Measurements from ENCODE around the gene IPO13.
A peak's percentile ranks its signal among the peaks of the same experiment; 100 is the strongest.

The IPO13 gene, protein sequence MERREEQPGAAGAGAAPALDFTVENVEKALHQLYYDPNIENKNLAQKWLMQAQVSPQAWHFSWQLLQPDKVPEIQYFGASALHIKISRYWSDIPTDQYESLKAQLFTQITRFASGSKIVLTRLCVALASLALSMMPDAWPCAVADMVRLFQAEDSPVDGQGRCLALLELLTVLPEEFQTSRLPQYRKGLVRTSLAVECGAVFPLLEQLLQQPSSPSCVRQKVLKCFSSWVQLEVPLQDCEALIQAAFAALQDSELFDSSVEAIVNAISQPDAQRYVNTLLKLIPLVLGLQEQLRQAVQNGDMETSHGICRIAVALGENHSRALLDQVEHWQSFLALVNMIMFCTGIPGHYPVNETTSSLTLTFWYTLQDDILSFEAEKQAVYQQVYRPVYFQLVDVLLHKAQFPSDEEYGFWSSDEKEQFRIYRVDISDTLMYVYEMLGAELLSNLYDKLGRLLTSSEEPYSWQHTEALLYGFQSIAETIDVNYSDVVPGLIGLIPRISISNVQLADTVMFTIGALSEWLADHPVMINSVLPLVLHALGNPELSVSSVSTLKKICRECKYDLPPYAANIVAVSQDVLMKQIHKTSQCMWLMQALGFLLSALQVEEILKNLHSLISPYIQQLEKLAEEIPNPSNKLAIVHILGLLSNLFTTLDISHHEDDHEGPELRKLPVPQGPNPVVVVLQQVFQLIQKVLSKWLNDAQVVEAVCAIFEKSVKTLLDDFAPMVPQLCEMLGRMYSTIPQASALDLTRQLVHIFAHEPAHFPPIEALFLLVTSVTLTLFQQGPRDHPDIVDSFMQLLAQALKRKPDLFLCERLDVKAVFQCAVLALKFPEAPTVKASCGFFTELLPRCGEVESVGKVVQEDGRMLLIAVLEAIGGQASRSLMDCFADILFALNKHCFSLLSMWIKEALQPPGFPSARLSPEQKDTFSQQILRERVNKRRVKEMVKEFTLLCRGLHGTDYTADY

DNA sequence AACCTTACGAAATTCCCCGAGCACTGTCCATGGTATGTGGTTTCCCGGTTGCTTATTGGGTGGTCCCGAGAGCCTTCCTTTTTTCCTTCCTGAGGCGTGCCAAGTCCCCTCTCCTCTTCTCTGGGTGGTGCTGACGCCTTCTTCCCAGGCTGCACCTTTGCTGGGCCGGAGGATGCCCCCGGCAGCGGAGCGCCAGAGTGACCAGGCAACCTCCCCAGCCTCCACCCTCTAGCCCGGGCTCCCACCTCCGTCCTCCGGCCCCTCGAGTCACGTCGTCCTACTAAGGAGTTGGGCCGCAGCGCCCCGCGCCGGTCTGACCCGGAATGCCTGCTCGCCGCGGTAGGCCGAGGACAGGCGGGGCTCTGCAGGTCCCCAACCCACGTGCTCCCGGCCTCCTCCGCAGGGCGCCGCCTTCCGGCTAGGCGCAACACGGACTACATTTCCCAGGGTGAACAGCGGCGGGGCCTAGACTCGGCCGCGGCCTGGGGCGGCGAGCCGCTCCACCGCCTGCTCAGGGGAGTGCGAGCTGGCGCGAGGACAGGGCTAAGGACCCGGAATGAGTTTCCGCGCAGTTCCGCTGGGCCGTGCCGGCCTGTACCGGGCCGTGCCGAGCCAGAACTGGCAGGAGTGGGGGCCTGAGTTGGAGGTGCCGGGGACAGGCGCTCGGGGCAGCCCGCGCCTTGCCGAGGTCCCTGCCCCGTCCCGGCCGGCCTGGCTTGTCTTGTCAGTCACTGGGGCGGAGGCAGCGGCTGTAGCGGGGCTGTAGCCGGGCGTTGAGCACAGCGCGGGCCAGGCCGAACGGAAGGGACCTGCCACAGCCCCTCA, at the start of gene IPO13:
Gene IPO13 (plus strand): TSS at position 715 of the 825 bp plus-strand sequence. CDS start 651 bp downstream, outside the sequence.
- DNase-seq, result peak; percentile 95

DNA sequence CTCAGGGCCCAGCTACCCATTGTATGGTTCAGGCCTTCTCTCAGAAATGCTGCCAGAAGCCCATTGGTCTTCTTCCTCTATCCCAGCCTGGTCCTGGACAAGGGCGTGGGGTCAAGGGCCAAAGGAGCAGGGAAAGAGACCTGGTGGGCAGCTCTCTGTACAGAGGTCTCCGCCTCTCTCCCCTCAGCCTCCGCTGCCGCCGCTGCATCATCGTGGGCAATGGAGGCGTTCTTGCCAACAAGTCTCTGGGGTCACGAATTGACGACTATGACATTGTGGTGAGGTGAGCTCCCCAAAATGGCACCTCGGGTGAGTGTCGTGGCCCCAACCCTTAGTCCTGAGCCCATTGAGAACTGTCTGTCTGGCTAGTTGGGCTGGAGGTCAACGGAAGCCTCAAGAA, 47.8 kb upstream of the IPO13 start:
- DNase-seq, result no peak

DNA sequence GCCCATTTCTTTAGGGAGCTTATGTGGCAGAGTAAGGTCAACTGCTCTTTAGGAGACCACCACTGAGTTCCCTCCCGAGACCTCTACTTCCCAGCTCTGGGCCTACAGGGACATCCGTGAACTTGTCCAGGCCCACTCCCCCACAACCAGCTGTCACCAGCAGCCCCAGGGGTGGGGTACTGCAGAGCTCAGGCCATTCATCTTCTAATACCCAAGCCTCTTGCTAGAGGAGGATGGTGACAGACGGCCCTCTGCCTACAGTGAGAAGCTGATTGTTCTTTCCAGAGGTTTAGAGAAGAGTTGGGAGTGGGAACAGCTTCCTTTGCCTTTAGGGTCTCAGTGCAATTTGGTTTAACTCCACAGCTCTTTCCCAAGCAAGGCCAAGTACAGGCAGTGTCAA, 46.4 kb upstream of the IPO13 start:
- no peak for DNase-seq

DNA sequence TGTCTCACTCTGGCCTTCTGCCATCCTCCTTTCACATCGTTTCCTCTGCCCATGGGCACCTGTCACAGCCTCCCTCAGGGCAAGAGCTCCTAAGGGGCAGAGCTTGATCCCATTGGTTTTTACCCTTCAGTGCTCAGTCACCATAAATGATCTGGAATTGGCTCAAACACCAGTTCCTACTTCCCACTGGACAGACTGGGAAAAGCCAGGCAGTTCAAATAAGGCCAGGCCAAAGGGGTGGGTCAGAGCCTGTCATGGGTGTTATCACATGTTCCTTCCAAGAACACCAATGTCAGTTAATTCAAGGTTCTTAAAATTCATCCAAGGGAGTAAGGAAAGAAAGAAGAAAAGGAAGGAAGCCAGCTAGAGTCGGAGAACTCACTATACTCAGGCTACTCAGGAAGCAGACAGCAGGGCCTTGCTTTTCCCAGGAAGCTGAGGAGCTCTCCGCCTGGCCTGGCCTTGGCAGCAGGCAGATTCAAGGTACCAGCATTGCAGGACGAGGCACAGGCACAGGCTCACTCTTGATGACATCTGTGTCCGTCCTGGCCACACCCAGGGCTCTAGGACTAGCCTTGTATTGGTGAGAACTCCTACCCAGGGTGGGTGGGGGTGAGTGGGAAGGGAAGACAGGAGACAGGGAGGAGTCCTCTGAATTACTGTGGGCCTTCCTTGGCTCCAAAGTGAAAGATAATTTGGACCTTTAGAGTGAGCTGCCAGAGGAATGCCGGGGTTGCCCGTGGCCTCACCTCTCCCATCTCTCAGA, 45.4 kb upstream of the IPO13 start:
- DNase-seq, result no peak

DNA sequence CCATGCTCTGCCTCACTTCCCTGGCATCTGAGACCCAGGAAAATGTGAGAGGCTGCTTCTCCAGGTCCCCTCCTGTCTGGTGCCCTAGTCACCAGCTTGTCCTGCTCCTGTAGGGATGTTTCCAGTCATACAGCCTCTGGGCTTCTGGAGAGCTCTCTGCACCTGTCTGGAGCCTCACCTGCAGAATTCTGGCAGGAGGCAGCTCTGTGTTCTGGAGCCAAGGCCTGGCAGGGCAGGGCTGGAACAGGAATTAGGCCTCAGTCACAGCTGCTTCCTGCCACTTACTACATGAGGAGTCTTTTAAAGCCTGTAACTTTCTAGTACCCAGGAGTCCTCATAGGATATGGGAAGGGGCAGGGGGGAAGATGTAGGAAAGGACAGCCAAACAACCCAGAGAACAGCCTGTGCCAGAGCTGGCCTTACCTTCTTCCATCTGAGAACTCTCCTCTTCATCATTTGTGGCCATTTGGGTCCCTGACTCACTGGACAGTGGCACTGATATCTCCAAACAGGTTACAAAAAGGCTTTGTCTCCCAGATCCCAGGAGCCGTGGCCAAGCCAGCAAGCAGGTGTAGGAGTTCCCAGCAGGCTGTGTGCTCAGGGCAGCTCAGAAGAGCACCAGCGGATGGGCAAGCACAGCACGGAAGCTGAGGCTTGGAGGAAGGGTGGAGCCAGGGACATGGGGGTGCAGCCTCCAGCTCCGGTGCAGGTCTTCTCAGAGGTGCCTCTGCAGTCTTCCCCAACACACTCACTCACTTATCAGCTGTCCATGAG, 44.5 kb upstream of the IPO13 start:
- DNase-seq, result no peak

DNA sequence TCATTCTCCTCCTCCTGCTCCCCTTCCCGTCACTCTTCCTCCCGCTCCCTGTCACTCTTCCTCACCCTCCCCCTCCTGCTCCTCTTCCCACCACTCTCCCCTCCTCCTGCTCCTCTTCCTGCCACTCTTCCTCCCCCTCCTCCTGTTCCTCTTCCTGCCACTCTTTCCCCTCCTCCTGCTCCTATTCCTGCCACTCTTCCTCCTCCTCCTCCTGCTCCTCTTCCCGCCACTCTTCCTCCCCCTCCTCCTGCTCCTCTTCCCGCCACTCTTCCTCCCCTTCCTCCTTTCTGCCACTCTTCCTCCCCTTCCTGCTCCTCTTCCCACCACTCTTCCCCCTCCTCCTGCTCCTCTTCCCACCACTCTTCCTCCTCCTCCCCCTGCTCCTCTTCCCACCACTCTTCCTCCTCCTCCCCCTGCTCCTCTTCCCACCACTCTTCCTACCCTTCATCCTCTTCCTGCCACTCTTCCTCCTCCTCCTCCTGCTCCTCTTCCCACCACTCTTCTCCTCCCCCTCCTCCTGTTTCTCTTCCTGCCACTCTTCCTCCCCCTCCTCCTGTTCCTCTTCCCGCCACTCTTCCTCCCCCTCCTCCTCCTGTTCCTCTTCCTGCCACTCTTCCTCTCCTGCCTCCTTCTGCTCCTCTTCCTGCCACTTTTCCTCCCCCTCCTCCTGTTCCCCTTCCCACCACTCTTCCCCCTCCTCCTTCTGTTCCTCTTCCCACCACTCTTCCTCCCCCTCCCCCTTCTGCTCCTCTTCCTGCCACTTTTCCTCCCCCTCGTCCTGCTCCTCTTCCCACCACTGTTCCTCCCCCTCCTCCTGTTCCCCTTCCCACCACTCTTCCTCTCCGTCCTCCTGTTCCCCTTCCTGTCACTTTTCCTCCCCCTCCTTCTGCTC, 41.8 kb upstream of the IPO13 start:
- no peak for DNase-seq

DNA sequence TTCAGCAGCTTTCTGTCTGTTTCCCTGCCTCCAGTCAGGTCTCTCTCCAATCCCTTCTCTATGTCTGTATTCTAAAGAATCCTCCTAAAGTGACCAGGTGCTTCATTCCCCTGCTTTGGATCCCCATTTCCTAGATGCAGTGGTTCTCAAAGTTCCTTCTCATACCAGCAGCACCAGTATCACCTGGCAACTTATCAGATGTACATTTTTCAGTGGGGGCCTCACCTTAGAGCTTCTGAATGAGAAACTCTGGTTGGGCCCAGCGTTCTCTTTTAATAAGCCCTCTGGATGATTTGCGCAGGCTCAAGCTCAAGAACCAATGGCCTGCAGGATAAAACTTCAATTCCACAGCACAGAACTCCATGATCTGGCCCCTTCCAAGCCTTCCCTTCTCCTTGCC, 38.5 kb upstream of the IPO13 start:
- no peak for DNase-seq

DNA sequence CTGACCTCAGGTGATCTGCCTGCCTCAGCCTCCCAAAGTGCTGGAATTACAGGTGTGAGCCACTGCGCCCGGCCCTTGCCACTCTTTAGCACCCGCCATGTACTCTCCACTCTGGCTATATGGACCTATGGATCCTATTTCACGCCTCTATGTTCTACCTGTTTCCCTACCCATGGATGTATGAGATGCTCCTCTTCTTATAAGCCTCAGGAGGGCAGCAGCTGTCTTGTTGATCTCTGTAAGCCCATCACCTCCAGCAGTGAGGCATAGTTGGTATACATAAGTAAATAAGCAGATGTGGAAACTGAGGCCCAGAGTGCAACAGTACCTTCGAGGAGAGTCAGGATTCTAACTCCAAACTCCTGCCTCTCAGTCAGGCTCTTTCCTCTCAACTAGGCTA, 37.9 kb upstream of the IPO13 start:
- no peak for DNase-seq

DNA sequence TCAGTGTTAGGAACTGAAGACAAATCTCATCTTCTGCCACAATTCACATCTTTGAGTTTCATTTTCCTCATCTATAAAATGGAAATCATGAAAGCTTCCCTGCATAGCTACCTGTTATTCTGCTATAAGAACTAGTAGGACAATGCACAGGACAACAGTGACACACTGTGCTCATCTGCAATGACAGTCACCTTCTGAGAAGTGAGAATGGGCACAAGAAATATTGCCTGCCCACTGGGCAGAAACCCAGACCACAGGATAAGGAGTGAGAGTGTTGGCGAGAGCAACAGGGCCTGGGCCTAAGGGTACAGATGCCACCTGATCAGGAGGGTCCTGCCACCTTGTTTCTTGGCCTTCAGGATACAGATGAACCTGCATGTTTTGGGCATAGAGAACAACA, 36.4 kb upstream of the IPO13 start:
- DNase-seq, result no peak

DNA sequence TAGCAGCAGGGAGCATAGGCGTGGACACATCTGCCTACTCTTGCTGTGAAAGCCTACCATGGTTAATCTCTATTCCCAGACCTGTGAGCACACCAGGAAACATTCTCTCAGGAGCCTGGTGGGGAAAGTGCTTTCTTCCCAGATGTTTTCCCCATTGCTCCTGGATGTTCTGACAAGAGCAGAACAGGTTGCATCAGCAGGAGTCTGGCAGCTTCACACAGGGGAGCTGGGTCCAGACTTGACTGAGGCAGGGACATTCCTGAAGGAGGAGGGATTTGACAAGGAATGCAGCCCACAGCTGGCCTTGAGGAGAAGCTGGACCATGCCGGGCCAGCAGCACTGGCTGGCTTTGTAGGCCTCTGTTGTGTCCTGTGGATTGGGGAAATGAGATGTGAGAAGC, 34.1 kb upstream of the IPO13 start:
- DNase-seq, result no peak

DNA sequence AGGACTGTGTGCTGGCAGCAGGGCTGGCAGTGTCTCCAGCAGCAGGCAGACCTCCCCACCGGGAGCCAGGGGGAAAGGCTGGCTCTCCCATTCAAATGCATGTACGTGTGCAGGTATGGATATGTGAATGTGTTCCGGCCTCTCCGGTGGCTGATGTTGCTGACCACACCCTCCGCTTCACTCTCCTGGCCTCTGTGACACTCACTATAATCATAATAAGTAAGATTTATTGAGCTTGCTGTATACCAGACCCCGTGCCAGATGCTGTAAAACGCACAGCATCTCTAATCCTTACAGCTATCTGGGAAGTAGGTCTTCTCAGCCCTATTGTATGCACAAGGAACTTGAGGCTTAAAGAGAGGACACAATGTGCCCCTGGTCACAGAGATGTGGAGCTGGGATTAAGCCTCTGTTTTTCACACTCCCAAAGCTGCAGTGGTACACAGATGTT, 33.7 kb upstream of the IPO13 start:
- DNase-seq, result no peak

DNA sequence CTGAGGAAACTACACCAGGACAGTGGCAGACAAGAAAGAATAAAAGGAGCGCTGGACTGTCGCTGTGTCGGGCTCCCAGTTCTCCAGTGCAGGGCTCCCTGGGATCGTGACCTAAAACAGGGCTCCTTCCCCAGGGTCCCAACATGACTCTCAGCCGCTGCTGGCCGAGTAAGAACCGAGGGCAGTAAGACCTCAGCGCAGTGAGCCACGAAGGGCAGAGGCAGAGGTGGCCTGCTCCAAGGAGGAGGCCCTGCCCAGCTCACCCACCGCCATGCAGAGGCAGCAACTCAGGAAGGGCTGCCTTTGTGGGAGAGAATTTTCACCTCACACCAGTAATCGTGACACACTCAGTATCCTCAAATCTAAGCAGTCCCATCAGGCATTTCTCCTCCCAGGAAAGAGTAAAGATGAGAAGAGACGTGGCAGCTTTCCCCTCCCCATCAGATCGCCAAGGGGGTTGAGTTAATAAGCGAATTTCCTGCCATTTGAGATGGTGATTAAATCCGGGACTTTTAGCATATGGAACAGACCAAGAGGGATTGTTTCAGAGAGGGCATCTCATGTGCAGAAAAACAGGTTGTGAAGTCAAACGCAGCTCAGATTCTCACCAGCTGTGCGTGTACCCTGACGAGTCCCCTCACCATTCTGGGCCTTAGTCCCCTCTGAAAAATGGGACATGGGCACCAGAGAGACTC, 32.9 kb upstream of the IPO13 start:
- no peak for DNase-seq

DNA sequence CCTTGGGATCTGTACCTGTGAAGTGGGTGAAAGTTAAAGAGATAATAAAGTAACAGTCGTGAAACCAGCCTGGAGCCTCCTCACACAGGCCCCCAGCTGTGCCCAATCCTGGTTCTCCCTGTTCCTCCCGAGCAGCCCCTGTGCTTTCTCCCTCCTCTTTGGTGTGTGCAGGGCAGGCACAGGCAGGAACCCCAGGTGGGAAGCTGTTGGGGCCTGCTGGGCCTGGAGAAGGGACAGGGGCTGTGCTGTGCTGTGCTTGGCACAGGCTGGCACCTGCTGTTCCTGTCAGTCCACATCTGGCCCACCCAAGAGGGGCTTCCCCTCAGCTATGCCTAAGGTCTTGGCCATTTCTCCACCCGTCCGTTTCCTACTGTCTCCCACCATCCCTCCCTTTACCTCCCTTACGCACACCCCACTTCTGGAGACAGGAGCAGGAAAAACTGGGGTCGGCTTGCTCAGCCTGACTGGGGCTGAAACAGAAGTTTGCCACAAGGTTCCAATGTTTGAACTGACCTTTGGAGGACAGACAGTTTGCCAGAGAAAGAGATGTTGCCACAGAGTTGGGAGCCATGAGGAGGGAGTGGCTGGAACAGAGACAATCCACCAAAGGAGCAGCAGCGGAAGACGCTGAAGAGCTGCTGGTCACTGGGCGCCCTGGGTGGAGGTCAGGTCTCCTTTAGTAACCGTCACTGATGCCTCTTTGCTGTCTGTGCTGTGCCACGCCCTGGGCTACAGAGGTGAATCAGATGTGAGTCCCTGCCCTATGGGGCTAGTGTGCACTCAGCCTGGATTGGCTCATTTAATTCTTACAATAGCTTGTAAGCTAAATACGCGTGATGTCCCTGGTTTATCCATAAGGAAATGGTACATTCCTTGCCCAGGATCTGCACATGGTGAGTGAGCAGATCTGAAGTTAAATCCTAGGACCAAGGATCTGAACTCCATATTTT, 31.9 kb upstream of the IPO13 start:
- no peak for DNase-seq

DNA sequence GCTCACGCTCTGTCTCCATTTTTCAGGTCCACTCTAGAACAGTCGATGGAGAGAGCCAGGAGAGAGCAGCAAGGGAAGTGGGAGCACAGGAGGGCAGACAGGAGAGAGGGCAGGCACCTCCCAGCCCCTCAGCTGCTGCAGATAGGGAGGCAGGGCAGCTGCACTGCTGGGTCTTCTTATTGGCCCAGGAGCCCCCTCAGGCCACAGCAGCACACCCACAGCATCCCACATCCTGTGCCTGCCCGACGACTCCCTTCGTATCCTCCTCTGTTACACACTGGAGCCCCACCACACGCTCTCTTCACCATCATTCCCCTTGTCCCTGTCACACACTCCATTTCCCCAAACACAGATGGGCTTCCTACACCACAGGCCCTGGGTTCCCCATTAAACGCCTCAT, 26.8 kb upstream of the IPO13 start:
- DNase-seq, result no peak

DNA sequence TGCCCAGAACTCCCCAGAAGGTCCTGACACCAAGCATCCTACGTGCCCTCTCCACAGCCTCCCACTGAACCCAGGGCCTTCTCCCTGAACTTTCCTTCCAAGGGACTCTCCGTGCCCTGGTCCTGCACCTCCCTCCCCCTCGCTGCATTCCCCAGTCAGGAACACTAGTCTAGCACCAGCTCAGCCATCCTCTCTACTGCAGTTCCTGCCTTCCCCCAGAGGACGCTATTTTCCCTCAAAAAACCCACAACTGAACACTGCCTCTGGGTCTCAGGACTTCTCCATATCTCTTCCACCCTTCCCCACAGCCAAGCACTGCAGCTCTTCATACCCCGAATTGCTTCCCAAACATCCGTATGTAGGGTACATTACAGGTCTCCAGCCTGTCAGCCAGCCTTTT, 25.7 kb upstream of the IPO13 start:
- DNase-seq, result no peak

DNA sequence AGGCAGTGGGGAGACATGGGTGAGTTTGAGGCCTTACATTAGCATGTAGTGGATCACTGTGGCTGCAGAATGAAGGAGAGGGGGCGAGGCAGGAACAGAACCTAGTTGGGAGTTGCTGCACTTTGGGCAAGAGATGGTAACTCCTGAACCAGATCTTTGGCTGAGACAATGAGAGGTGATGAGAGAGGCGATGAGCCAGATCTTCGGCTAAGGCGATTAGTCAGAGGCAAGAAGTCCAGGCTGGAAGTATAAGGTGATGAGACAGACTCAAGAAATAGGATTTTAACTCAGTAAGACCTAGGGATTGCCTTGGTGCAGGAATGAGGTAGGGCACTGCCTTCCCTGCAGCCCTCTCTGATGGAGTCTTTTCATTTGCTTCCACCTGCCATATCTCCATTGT, 22.2 kb upstream of the IPO13 start:
- no peak for DNase-seq

DNA sequence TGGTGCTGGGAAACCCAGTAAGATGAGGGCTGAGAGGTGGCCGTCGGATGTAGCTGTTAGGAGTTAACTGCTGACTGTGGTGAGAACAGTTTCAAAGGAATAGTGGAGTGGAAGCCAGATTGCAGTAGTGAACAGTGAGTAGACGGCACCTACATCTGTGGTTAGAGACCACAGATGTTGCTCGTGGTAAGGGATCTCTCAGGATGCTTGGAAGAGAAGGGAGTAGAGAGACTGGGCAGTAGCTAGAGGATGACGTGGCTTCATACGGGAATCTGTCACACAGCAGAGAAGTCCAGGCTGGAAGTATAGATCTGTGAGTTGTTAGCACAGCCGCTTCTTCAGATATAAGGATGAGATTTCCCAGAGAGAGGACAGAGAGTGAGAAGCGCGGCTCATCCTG, 20.9 kb upstream of the IPO13 start:
- DNase-seq, result no peak

DNA sequence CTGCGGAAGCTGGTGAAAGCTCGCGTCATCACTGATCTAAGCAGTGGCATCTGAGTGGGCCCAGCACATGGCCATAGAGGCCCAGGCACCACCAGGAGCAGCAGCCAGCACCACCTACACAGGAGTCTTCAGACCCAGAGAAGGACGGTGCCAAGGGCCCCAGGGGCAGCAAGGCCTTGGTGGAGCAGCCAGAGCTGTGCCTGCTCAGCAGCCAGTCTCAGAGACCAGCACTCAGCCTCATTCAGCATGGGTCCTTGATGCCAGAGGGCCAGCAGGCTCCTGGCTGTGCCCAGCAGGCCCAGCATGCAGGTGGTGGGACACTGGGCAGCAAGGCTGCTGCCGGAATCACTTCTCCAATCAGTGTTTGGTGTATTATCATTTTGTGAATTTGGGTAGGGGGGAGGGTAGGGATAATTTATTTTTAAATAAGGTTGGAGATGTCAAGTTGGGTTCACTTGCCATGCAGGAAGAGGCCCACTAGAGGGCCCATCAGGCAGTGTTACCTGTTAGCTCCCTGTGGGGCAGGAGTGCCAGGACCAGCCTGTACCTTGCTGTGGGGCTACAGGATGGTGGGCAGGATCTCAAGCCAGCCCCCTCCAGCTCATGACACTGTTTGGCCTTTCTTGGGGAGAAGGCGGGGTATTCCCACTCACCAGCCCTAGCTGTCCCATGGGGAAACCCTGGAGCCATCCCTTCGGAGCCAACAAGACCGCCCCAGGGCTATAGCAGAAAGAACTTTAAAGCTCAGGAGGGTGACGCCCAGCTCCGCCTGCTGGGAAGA, 16.4 kb upstream of the IPO13 start:
- DNase-seq, result no peak
